ENCODE results near the gene KCNJ1. TPM values are rescaled to one million over a fixed set of nuclear protein-coding genes. Genes with fewer than 3 reads are reported as not detected.

The KCNJ1 gene
- total and polyA plus RNA-seq, 2 experiments from 2014 or later = 0.16 TPM; not detected in 1

DNA sequence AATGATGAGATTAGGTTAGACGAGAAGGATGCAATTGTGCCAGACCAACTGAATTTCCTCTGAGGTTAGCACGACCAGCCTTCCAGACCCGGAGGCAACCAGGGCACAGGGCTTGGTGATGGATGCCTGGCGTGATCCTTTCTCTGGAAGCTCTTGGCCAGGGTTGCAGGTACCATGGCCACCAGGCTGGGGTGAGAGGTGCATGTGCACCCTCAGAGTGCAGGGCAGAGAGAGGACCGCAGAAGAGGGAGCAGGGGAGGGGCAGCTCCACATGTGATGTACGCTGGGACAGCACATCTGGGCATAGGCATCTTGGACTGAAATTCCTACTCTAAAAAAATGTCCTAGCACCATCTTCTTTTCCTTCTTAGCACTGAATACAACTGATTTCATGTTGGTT is 10.9 kb downstream of the KCNJ1 start:
- Histone ChIP-seq H3K36me3 (ENCODE audit: insufficient read depth) (no peaks in the 10 kb centered on the region), H3K27ac (ENCODE audit: low read depth) (no peak overlapping the region), H3K9me2 (ENCODE audit: insufficient read depth) (no peaks in the 10 kb centered on the region), H3K4me3 (no peak overlapping the region), H3K27me3 (ENCODE audit: insufficient read depth) (peaks cover 6% of the 10 kb centered on the region; the same call in 1 of the 2 replicates), H3K4me2 (no peak overlapping the region), H3F3A (replicated peaks; ENCODE audit: low read depth) (no peaks in the 10 kb centered on the region), H2AFZ (no peak overlapping the region), H3K4me1 (ENCODE audit: insufficient read depth) (0 out of 2 replicates have a peak, but pooled peaks cover 3% of the 10 kb centered on the region), H4K20me1 (replicated peaks; ENCODE audit: insufficient read depth) (no peaks in the 10 kb centered on the region), H3K79me2 (replicated peaks; ENCODE audit: insufficient read depth) (no peaks in the 10 kb centered on the region)
- Mint-ChIP-seq H3K4me1 (peaks cover 5% of the 10 kb centered on the region; the same call in 2 of the 3 replicates), H3K4me3 (no peak overlapping the region), H3K27me3 (ENCODE audit: insufficient read depth, low read depth, poor library complexity) (peaks cover 5% of the 10 kb centered on the region), H3K9me3 (no peaks in the 10 kb centered on the region), H3K27ac (no peak overlapping the region), H3K36me3 (ENCODE audit: low read depth) (no peaks in the 10 kb centered on the region)
- TF ChIP-seq CREB1 (CRISPR knock-in tag; IDR thresholded peaks at IDR 0.05; ENCODE audit: low read depth) = no peak
- no peak for ATAC-seq
- no peak for DNase-seq (ENCODE audit: low spot score)

DNA sequence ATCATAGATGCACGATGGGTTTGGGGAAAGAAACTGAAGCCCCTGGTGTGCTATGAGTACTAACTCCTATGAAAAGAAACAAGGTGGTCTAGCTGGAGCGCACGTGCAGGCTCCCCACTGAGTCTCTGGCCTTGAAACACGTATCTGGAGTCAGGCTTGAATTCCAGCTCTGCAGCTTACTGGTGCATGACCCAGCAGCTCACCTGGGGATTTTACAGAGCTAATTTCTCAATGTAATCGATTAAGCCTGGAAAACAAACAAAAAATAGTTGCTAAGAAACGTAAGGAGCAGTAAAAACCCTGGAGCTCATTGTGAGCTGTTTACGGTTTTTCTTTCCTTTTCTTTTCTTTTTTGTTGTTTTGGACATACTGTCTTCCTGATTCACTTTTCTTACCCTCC is 12.3 kb downstream of the KCNJ1 start:
- no peak overlapping the region for H3K4me3 ChIP-seq
- Mint-ChIP-seq H3K36me3 (ENCODE audit: low read depth) (no peaks in the 10 kb centered on the region), H3K4me3 (no peak overlapping the region), H3K27me3 (ENCODE audit: insufficient read depth, low read depth, poor library complexity) (peaks cover 5% of the 10 kb centered on the region), H3K9me3 (no peaks in the 10 kb centered on the region), H3K27ac (no peak overlapping the region), H3K4me1 (no peaks in the 10 kb centered on the region; the same call in 2 of the 3 replicates)
- H3K36me3 ChIP-seq (ENCODE audit: insufficient read depth) = no peaks in the 10 kb centered on the region
- no peak for ATAC-seq
- H4K20me1 ChIP-seq (replicated peaks; ENCODE audit: insufficient read depth) = no peaks in the 10 kb centered on the region
- no peaks in the 10 kb centered on the region for H3K9me2 ChIP-seq (ENCODE audit: insufficient read depth)
- TF ChIP-seq JUNB (IDR thresholded peaks at IDR 0.05; ENCODE audit: unreplicated experiment) = no peak
- TF ChIP-seq, protein P1, sequence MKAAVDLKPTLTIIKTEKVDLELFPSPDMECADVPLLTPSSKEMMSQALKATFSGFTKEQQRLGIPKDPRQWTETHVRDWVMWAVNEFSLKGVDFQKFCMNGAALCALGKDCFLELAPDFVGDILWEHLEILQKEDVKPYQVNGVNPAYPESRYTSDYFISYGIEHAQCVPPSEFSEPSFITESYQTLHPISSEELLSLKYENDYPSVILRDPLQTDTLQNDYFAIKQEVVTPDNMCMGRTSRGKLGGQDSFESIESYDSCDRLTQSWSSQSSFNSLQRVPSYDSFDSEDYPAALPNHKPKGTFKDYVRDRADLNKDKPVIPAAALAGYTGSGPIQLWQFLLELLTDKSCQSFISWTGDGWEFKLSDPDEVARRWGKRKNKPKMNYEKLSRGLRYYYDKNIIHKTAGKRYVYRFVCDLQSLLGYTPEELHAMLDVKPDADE (IDR thresholded peaks at IDR 0.05) = no peak
- no peak for TF ChIP-seq EZH2 (IDR thresholded peaks at IDR 0.05; ENCODE audit: low read depth, unreplicated experiment)
- no peak for TF ChIP-seq CREB1 (CRISPR knock-in tag; IDR thresholded peaks at IDR 0.05; ENCODE audit: low read depth)
- no peak for TF ChIP-seq ZNF331 (CRISPR knock-in tag; IDR thresholded peaks at IDR 0.05; ENCODE audit: low read depth)
- no peak for TF ChIP-seq EZH2phosphoT487 (IDR thresholded peaks at IDR 0.05; ENCODE audit: unreplicated experiment)
- TF ChIP-seq ZNF114 (CRISPR knock-in tag; IDR thresholded peaks at IDR 0.05) = no peak
- no peak for TF ChIP-seq POLR2AphosphoS5 (IDR thresholded peaks at IDR 0.05; ENCODE audit: low read depth)
- TF ChIP-seq, protein P2, sequence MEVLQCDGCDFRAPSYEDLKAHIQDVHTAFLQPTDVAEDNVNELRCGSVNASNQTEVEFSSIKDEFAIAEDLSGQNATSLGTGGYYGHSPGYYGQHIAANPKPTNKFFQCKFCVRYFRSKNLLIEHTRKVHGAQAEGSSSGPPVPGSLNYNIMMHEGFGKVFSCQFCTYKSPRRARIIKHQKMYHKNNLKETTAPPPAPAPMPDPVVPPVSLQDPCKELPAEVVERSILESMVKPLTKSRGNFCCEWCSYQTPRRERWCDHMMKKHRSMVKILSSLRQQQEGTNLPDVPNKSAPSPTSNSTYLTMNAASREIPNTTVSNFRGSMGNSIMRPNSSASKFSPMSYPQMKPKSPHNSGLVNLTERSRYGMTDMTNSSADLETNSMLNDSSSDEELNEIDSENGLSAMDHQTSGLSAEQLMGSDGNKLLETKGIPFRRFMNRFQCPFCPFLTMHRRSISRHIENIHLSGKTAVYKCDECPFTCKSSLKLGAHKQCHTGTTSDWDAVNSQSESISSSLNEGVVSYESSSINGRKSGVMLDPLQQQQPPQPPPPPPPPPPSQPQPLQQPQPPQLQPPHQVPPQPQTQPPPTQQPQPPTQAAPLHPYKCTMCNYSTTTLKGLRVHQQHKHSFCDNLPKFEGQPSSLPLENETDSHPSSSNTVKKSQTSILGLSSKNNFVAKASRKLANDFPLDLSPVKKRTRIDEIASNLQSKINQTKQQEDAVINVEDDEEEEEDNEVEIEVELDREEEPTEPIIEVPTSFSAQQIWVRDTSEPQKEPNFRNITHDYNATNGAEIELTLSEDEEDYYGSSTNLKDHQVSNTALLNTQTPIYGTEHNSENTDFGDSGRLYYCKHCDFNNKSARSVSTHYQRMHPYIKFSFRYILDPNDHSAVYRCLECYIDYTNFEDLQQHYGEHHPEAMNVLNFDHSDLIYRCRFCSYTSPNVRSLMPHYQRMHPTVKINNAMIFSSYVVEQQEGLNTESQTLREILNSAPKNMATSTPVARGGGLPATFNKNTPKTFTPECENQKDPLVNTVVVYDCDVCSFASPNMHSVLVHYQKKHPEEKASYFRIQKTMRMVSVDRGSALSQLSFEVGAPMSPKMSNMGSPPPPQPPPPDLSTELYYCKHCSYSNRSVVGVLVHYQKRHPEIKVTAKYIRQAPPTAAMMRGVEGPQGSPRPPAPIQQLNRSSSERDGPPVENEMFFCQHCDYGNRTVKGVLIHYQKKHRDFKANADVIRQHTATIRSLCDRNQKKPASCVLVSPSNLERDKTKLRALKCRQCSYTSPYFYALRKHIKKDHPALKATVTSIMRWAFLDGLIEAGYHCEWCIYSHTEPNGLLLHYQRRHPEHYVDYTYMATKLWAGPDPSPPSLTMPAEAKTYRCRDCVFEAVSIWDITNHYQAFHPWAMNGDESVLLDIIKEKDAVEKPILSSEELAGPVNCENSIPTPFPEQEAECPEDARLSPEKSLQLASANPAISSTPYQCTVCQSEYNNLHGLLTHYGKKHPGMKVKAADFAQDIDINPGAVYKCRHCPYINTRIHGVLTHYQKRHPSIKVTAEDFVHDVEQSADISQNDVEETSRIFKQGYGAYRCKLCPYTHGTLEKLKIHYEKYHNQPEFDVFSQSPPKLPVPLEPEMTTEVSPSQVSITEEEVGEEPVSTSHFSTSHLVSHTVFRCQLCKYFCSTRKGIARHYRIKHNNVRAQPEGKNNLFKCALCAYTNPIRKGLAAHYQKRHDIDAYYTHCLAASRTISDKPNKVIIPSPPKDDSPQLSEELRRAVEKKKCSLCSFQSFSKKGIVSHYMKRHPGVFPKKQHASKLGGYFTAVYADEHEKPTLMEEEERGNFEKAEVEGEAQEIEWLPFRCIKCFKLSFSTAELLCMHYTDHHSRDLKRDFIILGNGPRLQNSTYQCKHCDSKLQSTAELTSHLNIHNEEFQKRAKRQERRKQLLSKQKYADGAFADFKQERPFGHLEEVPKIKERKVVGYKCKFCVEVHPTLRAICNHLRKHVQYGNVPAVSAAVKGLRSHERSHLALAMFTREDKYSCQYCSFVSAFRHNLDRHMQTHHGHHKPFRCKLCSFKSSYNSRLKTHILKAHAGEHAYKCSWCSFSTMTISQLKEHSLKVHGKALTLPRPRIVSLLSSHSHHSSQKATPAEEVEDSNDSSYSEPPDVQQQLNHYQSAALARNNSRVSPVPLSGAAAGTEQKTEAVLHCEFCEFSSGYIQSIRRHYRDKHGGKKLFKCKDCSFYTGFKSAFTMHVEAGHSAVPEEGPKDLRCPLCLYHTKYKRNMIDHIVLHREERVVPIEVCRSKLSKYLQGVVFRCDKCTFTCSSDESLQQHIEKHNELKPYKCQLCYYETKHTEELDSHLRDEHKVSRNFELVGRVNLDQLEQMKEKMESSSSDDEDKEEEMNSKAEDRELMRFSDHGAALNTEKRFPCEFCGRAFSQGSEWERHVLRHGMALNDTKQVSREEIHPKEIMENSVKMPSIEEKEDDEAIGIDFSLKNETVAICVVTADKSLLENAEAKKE (CRISPR knock-in tag; IDR thresholded peaks at IDR 0.05) = no peak
- TF ChIP-seq, protein P3, sequence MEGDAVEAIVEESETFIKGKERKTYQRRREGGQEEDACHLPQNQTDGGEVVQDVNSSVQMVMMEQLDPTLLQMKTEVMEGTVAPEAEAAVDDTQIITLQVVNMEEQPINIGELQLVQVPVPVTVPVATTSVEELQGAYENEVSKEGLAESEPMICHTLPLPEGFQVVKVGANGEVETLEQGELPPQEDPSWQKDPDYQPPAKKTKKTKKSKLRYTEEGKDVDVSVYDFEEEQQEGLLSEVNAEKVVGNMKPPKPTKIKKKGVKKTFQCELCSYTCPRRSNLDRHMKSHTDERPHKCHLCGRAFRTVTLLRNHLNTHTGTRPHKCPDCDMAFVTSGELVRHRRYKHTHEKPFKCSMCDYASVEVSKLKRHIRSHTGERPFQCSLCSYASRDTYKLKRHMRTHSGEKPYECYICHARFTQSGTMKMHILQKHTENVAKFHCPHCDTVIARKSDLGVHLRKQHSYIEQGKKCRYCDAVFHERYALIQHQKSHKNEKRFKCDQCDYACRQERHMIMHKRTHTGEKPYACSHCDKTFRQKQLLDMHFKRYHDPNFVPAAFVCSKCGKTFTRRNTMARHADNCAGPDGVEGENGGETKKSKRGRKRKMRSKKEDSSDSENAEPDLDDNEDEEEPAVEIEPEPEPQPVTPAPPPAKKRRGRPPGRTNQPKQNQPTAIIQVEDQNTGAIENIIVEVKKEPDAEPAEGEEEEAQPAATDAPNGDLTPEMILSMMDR (conservative IDR thresholded peaks at IDR 0.05; ENCODE audit: low read depth in 2 of 2) = no peak
- H3K27ac ChIP-seq (ENCODE audit: low read depth) = no peak overlapping the region
- H3K4me2 ChIP-seq = no peak overlapping the region
- no peaks in the 10 kb centered on the region for H3K79me2 ChIP-seq (replicated peaks; ENCODE audit: insufficient read depth)
- no peaks in the 10 kb centered on the region for H3K4me1 ChIP-seq (ENCODE audit: insufficient read depth)
- H2AFZ ChIP-seq = no peak overlapping the region
- no peaks in the 10 kb centered on the region for H3F3A ChIP-seq (replicated peaks; ENCODE audit: low read depth)
- H3K27me3 ChIP-seq (ENCODE audit: insufficient read depth) = peaks cover 6% of the 10 kb centered on the region; the same call in 1 of the 2 replicates
- DNase-seq (ENCODE audit: low spot score) = no peak

Data from GM23338 (cell line).